ENCODE data around the gene TANC1. TPM values are rescaled to one million over a fixed set of nuclear protein-coding genes. Genes with fewer than 3 reads are reported as not detected.

Gene TANC1
- total RNA-seq, 1 donor from 2014 or later = not detected

- DNase-seq = no peak
- POLR2A ChIA-PET = no interaction called here
- no peak for ATAC-seq (ENCODE audit: low read depth)
- no peaks in the 10 kb centered on the region for H3K36me3 Mint-ChIP-seq (ENCODE audit: low read depth)
- CTCF ChIA-PET = interaction anchor here (0.6 kb wide), 1 partner anchor 36 kb away, joined by 3 read pairs; no protein-coding TSS in a partner anchor
- no peaks in the 10 kb centered on the region for H3K4me1 Mint-ChIP-seq
- TF ChIP-seq, protein P1, sequence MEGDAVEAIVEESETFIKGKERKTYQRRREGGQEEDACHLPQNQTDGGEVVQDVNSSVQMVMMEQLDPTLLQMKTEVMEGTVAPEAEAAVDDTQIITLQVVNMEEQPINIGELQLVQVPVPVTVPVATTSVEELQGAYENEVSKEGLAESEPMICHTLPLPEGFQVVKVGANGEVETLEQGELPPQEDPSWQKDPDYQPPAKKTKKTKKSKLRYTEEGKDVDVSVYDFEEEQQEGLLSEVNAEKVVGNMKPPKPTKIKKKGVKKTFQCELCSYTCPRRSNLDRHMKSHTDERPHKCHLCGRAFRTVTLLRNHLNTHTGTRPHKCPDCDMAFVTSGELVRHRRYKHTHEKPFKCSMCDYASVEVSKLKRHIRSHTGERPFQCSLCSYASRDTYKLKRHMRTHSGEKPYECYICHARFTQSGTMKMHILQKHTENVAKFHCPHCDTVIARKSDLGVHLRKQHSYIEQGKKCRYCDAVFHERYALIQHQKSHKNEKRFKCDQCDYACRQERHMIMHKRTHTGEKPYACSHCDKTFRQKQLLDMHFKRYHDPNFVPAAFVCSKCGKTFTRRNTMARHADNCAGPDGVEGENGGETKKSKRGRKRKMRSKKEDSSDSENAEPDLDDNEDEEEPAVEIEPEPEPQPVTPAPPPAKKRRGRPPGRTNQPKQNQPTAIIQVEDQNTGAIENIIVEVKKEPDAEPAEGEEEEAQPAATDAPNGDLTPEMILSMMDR (IDR thresholded peaks at IDR 0.05) = no peak
- peaks cover under 1% of the 10 kb centered on the region for H3K9me3 Mint-ChIP-seq
- no peaks in the 10 kb centered on the region for H3K27me3 Mint-ChIP-seq
- no peak overlapping the region for H3K4me3 Mint-ChIP-seq
- H3K27ac Mint-ChIP-seq = no peak overlapping the region
- intact Hi-C loops (cut with micrococcal nuclease) = no loop called here
Observed at GRCh38 chr2:159022019-159022418, 53.6 kb downstream of the TANC1 start.

- Mint-ChIP-seq H3K27ac (no peak overlapping the region), H3K4me3 (no peak overlapping the region), H3K36me3 (ENCODE audit: low read depth) (no peaks in the 10 kb centered on the region), H3K27me3 (no peaks in the 10 kb centered on the region), H3K4me1 (no peaks in the 10 kb centered on the region), H3K9me3 (no peaks in the 10 kb centered on the region)
- TF ChIP-seq, protein P1 (IDR thresholded peaks at IDR 0.05) = no peak
- CTCF ChIA-PET = interaction anchor here (1.1 kb wide), 1 partner anchor 13 kb away, joined by 3 read pairs; no protein-coding TSS in a partner anchor
- POLR2A ChIA-PET = no interaction called here
- DNase-seq (no peak), ATAC-seq (ENCODE audit: low read depth) (no peak)
- intact Hi-C loops (cut with micrococcal nuclease) = no loop called here
Observed at GRCh38 chr2:159026170-159026569, 57.7 kb downstream of the TANC1 start.

DNA sequence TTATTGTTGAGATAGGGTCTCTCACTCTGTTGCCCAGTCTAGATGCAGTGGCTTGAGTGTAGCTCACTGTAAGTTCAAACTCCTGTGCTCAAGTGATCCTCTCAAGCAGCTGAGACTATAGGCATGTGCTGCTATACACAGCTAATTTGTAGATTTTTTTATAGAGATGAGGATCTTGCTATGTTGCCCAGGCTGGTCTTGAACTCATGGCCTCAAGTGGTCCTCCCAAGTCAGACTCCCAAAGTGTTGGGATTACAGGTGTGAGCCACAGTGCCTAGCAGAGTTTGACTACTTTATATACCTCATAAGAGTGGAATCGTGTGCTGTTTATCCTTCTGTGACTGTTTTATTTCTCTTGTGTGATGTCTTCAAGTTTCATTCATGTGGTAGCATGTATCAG lies 60.3 kb downstream of the TANC1 start:
- Mint-ChIP-seq H3K36me3 (ENCODE audit: low read depth) (no peaks in the 10 kb centered on the region), H3K4me3 (no peak overlapping the region), H3K27ac (no peak overlapping the region), H3K9me3 (no peaks in the 10 kb centered on the region), H3K4me1 (no peaks in the 10 kb centered on the region), H3K27me3 (no peaks in the 10 kb centered on the region)
- intact Hi-C loops (cut with micrococcal nuclease) = no loop called here
- DNase-seq (no peak), ATAC-seq (ENCODE audit: low read depth) (no peak)
- TF ChIP-seq, protein P1 (IDR thresholded peaks at IDR 0.05) = no peak
- POLR2A ChIA-PET = no interaction called here
- CTCF ChIA-PET = no interaction called here

- no peak for DNase-seq
- intact Hi-C loops (cut with micrococcal nuclease) = no loop called here
- ChIA-PET POLR2A (no interaction called here), CTCF (no interaction called here)
- TF ChIP-seq, protein P1 (IDR thresholded peaks at IDR 0.05) = no peak
- no peaks in the 10 kb centered on the region for H3K27me3 Mint-ChIP-seq
- ATAC-seq (ENCODE audit: low read depth) = no peak
- no peaks in the 10 kb centered on the region for H3K9me3 Mint-ChIP-seq
- H3K27ac Mint-ChIP-seq = no peak overlapping the region
- H3K36me3 Mint-ChIP-seq (ENCODE audit: low read depth) = no peaks in the 10 kb centered on the region
- no peak overlapping the region for H3K4me3 Mint-ChIP-seq
- H3K4me1 Mint-ChIP-seq = no peaks in the 10 kb centered on the region
Observed at GRCh38 chr2:159029936-159030335, 61.5 kb downstream of the TANC1 start.

DNA sequence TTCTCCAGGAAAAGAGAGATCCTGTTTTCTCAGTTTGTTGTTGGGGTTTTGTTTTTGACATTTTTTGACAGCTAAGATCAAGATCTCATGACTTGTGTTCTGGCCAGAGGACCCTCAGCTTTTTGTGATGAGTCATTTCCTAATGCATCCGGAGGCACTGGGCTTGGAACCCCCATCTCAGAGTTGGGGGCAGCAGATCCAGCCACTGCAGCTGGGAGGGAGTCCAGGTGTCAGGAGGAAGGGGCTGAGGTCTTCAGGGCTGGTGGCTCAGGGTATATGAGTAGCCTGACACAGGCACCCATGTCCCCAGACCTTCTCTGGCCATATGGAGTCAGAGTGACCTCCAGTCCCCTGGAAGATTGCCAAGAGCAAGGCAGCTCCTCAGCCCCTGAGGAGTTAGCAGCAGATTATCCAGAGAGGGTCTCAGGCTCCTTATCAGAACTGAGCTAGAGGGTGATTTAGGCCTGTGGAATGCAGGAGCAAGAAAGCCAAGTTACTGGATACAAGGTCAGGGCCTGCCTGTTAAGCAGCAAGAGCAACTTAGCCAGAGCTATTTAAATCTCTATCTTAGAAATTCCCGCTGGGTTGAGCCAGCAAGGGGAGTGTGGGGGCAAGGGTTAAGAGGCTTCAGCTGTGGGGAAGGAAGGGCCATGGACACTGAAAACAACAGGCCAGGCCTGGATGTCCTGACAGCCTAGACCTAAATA lies 62.4 kb downstream of the TANC1 start:
- H3K27ac Mint-ChIP-seq = no peak overlapping the region
- POLR2A ChIA-PET = no interaction called here

More for the DNA sequence above, 62.4 kb downstream of the TANC1 start:
- ATAC-seq (ENCODE audit: low read depth) (no peak), DNase-seq (no peak)
- intact Hi-C loops (cut with micrococcal nuclease) = no loop called here
- Mint-ChIP-seq H3K9me3 (no peaks in the 10 kb centered on the region), H3K4me3 (no peak overlapping the region), H3K4me1 (no peaks in the 10 kb centered on the region), H3K27me3 (no peaks in the 10 kb centered on the region), H3K36me3 (ENCODE audit: low read depth) (no peaks in the 10 kb centered on the region)
- CTCF ChIA-PET = no interaction called here
- TF ChIP-seq, protein P1 (IDR thresholded peaks at IDR 0.05) = no peak

All from activated B cell treated with CpG ODN at 0.5 μM for 24 hours (primary cell).